PFSK-1 (cell line): ENCODE data around the gene XXYLT1.

Experiments used
- POLR2AphosphoS5 ChIP-seq: IDR thresholded peaks from 2 replicates; pipeline ENCODE4 v1.6.1; 2012; ENCODE audit warnings: low read depth, mild to moderate bottlenecking, control low read depth, low read length, moderate library complexity
- SIN3A ChIP-seq: IDR thresholded peaks from 2 replicates; pipeline ENCODE4 v1.6.1; 2012; ENCODE audit warnings: mild to moderate bottlenecking, low read length, moderate library complexity, borderline replicate concordance; ENCODE audit not compliant: insufficient read depth
- TAF1 ChIP-seq: IDR thresholded peaks from 2 replicates; pipeline ENCODE4 v1.6.1; 2012; ENCODE audit warnings: low read length, control low read depth, borderline replicate concordance; ENCODE audit not compliant: insufficient read depth

DNA sequence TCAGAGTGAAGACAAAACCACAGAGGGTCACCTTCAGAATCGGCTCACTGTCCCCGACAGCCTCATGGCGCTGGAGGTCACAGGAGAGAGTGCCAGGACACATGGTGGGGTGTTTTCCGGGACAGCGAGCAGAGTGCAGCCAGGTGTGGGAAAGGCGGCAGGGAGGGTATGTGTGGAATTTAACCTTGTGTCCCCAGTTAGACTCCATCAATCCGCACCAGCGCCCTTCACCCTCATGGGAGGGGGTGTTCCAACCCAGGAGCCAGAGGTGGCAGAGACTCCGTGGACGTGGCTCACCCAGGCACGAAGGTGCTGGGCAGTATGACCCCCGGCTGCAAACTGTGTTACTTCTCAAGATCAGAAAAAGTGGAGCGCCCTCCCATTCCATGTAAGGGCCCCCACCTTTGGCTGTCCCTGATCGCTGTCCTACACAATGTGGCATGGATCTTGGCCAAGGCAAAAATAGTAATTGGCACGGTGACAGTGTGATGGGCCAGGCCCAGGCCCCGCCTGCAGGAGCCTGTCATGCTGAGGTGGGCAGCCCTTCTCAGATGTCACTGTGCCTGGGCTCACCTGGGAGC, 190.3 kb downstream of the XXYLT1 start:
- TF ChIP-seq TAF1 (no peak), SIN3A (no peak), POLR2AphosphoS5 (no peak)
